OCI-LY3 (cell line): ENCODE results near the gene FKTN.

Source experiments
- H2AFZ ChIP-seq: fragments of 200-600, 300-600 bp; shearing (Covaris generic); 2 replicates; pipeline ENCODE4 v1.6.0; 2014; ENCODE audit warnings: antibody characterized with exemption, low read depth, low read length
- H3K27ac ChIP-seq: fragments of 200-600, 300-600 bp; sonication (generic); 2 replicates; pipeline ENCODE4 v1.5.1; 2014; ENCODE audit warnings: mild to moderate bottlenecking, low read length, moderate library complexity, mixed read lengths
- H3K27me3 ChIP-seq: fragments of 200-600, 300-600 bp; sonication (generic); 2 replicates; pipeline ENCODE4 v1.6.1; 2014; ENCODE audit warnings: low read depth, low read length, mixed read lengths
- H3K36me3 ChIP-seq: fragments of 200-600, 300-600 bp; sonication (generic); replicated peaks from 2 replicates; pipeline ENCODE3; 2014; ENCODE audit warnings: low read depth, low read length, mixed read lengths
- H3K4me1 ChIP-seq: fragments of 300-600, 200-600 bp; sonication (generic); 2 replicates; pipeline ENCODE4 v1.6.1; 2014; ENCODE audit warnings: low read length, mixed read lengths
- H3K4me2 ChIP-seq: fragments of 200-600, 300-600 bp; sonication (generic); 2 replicates; pipeline ENCODE4 v1.6.1; 2014; ENCODE audit warnings: low read length, mixed read lengths
- H3K4me3 ChIP-seq: fragments of 300-600, 200-600 bp; sonication (generic); 2 replicates; pipeline ENCODE4 v1.5.1; 2014; ENCODE audit warnings: antibody characterized with exemption, mild to moderate bottlenecking, low read length, moderate library complexity
- H3K79me2 ChIP-seq: fragments of 300-600, 200-600 bp; shearing (Covaris generic); 2 replicates; pipeline ENCODE4 v1.6.1; 2014; ENCODE audit warnings: mild to moderate bottlenecking, low read length, mixed read lengths
- H3K9ac ChIP-seq: fragments of 300-600, 200-600 bp; shearing (Covaris generic); 2 replicates; pipeline ENCODE4 v1.6.0; 2014; ENCODE audit warnings: mild to moderate bottlenecking, low read length, moderate library complexity
- H3K9me3 ChIP-seq: fragments of 200-600, 300-600 bp; shearing (Covaris generic); 2 replicates; pipeline ENCODE4 v1.6.1; 2014; ENCODE audit warnings: low read length, mixed read lengths; ENCODE audit not compliant: insufficient read depth
- H4K20me1 ChIP-seq: fragments of 200-600, 300-600 bp; sonication (generic); 2 replicates; pipeline ENCODE4 v1.6.1; 2016; ENCODE audit warnings: low read length, mixed read lengths; ENCODE audit not compliant: insufficient read depth
- EZH2phosphoT487 ChIP-seq: fragments of 200-600 bp; shearing (Covaris generic); IDR thresholded peaks from 2 replicates; pipeline ENCODE4 v1.6.1; 2018; ENCODE audit warnings: antibody characterized with exemption, mixed run types, low read depth
- TF ChIP-seq, protein P1 (sequence below): fragments of 200-600, 300-600 bp; sonication (generic); IDR thresholded peaks from 2 replicates; pipeline ENCODE4 v1.5.1; 2014; ENCODE audit warnings: antibody characterized with exemption, low read length, low read depth

FKTN gene

DNA sequence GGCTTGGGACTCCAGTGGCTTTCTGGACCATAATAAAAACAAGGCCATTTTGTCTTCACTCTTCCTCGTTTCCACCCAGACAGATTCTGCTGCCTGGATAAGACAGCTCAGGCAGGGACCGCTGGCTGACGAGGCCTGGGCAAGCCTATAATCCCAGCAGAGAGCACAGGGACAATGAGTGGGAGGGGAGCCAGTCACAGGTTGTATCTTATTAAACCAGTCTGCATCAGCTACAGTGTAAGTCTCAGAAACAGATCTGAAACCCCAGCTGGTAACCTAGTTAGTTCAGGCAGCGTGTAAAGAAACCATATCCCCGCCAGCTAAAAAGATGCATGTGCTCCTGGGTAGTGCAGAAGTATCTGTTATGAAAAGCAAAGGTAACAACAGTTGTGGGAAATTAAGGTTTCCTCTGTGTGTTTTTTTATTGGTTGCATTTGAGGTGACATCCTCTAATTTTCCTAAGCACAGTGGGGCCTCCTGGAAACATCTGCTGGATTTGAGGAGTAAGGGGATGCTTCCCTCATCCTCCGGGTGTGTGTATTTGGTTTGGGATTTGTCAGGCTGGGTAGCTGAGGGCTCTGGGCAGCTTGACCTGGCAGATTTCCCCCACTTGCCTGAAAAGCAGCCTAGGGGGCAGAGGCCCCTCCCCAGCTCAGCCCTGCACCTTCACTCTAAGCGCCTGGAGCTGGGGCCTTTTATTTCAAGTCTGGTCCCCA, 89.1 kb downstream of the FKTN start:
- Histone ChIP-seq H3K27me3 (no peaks in the 10 kb centered on the region), H3K9ac (no peak overlapping the region), H4K20me1 (no peaks in the 10 kb centered on the region), H3K27ac (no peak overlapping the region), H3K79me2 (no peaks in the 10 kb centered on the region), H3K4me1 (peaks cover 8% of the 10 kb centered on the region), H3K4me2 (no peak overlapping the region), H2AFZ (no peak overlapping the region), H3K4me3 (no peak overlapping the region), H3K9me3 (no peaks in the 10 kb centered on the region), H3K36me3 (peaks cover 3% of the 10 kb centered on the region)
- TF ChIP-seq EZH2phosphoT487 = no peak
- TF ChIP-seq, protein P1, sequence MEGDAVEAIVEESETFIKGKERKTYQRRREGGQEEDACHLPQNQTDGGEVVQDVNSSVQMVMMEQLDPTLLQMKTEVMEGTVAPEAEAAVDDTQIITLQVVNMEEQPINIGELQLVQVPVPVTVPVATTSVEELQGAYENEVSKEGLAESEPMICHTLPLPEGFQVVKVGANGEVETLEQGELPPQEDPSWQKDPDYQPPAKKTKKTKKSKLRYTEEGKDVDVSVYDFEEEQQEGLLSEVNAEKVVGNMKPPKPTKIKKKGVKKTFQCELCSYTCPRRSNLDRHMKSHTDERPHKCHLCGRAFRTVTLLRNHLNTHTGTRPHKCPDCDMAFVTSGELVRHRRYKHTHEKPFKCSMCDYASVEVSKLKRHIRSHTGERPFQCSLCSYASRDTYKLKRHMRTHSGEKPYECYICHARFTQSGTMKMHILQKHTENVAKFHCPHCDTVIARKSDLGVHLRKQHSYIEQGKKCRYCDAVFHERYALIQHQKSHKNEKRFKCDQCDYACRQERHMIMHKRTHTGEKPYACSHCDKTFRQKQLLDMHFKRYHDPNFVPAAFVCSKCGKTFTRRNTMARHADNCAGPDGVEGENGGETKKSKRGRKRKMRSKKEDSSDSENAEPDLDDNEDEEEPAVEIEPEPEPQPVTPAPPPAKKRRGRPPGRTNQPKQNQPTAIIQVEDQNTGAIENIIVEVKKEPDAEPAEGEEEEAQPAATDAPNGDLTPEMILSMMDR = no peak

DNA sequence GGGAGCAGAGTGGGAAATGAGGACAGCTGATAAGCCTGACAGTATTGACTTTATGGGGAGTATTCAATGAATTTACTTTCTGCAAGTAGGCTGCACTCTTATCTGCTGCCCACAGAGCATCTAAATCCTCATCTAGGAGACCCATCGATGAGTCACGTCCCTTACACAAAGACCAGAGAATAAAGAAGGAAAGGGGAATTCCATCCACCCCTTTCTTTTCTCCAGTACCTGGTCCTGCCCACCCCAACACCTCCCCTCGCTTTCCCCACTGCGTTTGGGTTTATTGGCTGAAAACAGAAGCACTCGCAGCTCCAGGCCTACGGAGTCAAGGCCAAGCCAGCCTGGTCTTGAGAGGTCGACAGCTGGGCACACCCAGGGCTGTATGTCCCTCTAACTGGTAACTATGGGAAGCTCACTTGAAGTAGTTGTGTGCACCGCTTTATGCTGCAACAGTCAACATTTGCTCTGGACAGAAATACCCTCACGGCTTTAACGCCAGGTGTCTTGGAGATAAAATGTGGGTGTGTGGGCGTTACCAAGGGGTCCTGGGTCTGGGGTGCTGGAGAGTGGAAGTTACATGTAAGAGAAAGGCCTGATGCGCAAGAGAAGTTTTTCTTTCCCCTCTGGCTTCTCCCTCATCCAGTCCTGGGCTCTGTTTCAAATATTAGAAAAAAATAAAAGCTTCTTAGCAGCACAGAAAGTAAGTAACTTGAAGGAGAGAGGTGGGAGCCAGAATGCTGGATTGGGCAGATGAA, 89.8 kb downstream of the FKTN start:
- no peak overlapping the region for H3K4me2 ChIP-seq
- H3K4me3 ChIP-seq = no peak overlapping the region

DNA sequence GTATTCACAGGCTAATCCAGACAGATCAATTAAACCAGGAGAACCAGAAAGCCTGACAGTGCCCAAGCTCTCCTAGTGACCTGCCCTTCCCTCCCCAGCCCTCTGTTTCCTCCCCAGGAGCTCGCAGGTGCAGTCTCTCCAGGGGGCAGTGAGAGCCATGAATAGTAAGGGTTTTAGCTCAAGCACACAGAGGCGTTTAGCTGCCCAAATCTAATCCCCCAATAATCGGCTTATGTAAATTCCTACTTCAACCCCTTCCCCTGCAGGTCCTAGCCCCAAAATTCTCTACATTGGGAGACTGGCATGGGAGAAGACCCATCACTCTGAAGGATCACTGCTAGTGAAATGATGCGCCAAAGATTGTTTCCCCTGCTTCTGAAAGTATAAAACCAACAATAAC, 93.9 kb downstream of the FKTN start:
- no peaks in the 10 kb centered on the region for H4K20me1 ChIP-seq
- peaks cover 13% of the 10 kb centered on the region for H3K4me1 ChIP-seq
- peaks cover 11% of the 10 kb centered on the region for H3K27me3 ChIP-seq
- no peaks in the 10 kb centered on the region for H3K36me3 ChIP-seq
- H2AFZ ChIP-seq = no peak overlapping the region
- H3K79me2 ChIP-seq = no peaks in the 10 kb centered on the region
- H3K27ac ChIP-seq = no peak overlapping the region
- no peaks in the 10 kb centered on the region for H3K9me3 ChIP-seq
- no peak overlapping the region for H3K9ac ChIP-seq
- TF ChIP-seq, protein P1 = no peak
- no peak for TF ChIP-seq EZH2phosphoT487
- H3K4me2 ChIP-seq = no peak overlapping the region
- no peak overlapping the region for H3K4me3 ChIP-seq

More for the DNA sequence above, 89.8 kb downstream of the FKTN start:
- Histone ChIP-seq H4K20me1 (no peaks in the 10 kb centered on the region), H3K27me3 (no peaks in the 10 kb centered on the region), H3K36me3 (no peaks in the 10 kb centered on the region), H3K79me2 (no peaks in the 10 kb centered on the region), H3K4me1 (peaks cover 8% of the 10 kb centered on the region), H3K9me3 (no peaks in the 10 kb centered on the region), H3K9ac (no peak overlapping the region), H3K27ac (no peak overlapping the region), H2AFZ (no peak overlapping the region)
- no peak for TF ChIP-seq EZH2phosphoT487
- TF ChIP-seq, protein P1 = no peak

DNA sequence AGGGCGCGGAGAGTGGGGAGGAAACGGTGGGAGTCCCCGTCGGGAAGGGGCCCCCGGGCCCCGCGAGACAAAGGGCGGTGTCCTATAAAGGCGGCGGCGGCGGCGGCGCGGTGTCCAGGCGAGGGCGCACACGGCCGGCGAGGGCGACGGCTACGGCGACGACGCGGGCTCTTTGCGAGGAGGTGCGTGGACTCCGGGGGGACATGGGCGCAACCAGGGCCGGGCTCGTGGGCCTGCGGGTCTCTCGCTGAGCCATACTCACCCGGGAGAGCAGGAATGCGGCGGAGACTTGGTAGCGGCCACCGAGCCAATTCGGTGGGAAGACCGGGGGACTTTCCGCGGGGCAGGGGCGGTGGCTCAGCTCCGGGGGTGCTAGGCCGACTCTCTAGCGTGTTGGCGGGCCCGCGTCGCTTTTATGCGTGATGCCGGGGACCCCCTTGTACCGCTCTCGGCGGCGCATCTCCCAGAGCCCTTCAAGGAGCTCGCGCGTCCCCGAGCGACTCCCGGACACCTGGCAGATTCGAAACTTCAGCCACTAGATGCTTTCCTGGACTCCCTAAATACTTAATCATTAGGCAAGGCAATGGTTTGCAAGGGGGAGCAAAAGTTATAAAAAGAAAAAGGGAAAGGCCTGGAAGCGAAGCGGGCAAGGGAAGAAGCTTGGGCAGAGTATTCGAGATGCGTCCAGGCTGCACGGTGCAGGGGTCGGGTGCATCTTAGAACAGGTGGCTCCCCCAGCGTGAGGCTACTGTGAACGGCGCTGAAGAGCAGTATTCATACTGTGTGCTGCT, 98.4 kb downstream of the FKTN start:
- H3K9ac ChIP-seq = peak overlapping the region; percentile 66
- no peaks in the 10 kb centered on the region for H3K36me3 ChIP-seq
- H3K4me3 ChIP-seq = peak overlapping the region; percentile 89
- no peak overlapping the region for H3K27ac ChIP-seq
- H3K4me1 ChIP-seq = peaks cover 13% of the 10 kb centered on the region
- peak overlapping the region; percentile 84 for H3K4me2 ChIP-seq
- H3K79me2 ChIP-seq = no peaks in the 10 kb centered on the region
- H3K9me3 ChIP-seq = no peaks in the 10 kb centered on the region
- H4K20me1 ChIP-seq = no peaks in the 10 kb centered on the region
- peaks cover 11% of the 10 kb centered on the region for H3K27me3 ChIP-seq
- peak overlapping the region; percentile 95 for H2AFZ ChIP-seq
- TF ChIP-seq, protein P1 = peak; percentile 55
- no peak for TF ChIP-seq EZH2phosphoT487
